Activated gamma-delta T cell (primary cell): ENCODE results near the gene REEP1.
"Not testable (repeated sequence)": the region's sequence is repeated elsewhere in the genome, so short reads cannot be mapped to it uniquely, and the experiment has no call there.

Experiments used
- DNase-seq: peaks from one replicate; lab custom pipeline; 2025; lab: John Stamatoyannopoulos, UW

Gene REEP1

DNA sequence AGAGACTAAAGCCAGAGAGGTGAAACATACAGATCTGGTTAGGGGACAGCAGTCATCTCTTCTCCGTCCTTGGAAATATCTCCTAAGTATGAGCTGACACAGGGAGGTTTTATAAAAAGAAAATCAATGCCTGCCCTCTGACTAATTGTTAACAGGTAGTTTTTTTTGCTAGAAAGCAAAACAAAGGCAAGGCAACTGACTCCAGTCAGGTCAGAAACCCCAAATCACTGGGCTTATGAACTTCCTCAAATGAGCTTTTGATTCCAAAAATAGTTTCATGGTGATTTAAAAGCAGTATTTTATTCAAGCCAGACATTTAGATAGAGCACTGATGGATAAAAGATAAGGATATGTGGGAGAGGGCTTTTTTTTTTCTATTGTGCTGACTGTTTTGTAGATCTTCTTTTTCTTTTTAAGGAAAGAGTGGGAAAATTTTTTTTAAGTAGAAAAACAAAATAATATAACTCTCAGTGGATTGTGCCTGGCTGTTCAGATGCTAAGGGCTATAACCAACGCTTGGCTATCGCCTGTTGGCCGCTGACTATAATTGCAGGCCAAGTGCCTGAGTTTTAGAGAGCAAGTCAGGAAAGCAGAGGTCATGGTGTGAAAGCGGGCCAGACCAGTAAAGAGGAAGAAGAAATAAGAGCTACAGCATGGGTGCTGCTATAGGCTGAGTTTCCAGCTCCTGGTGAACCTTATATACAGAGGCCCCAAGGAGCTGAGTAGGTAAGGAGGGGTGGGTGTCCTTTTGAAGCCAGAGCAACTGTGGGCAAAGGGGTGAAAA is 93.3 kb downstream of the REEP1 start:
- DNase-seq = no peak

GRCh38 chr2:86243272-86243671 is 94.2 kb downstream of the REEP1 start:
- no peak for DNase-seq

DNA sequence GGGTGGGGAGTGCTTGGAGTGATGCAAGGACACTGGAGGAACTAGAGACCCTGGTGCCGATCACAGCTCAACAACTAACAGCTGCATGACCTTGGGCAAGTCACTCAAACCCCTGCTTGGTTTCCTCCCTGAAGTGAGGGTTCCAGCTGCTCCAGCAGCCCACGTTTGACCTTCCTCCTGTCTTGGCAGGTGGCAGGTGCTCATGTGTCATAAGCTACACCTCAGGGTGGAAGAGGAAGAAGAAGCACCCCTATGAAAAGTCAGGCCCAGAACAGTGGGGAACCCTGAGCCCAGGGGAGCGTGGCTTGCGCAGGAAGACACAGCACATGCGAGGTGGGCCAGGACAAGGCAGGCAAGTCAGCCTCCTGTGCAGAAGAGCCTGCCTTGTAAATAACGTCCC is 95.8 kb downstream of the REEP1 start:
- DNase-seq = no peak

- no peak for DNase-seq
Observed at GRCh38 chr2:86240251-86240650, 97.2 kb downstream of the REEP1 start.

- DNase-seq = no peak
Observed at GRCh38 chr2:86239745-86240144, 97.7 kb downstream of the REEP1 start.

- no peak for DNase-seq
Observed at GRCh38 chr2:86239326-86239725, 98.1 kb downstream of the REEP1 start.

- no peak for DNase-seq
Observed at GRCh38 chr2:86238354-86238753, 99.1 kb downstream of the REEP1 start.

DNA sequence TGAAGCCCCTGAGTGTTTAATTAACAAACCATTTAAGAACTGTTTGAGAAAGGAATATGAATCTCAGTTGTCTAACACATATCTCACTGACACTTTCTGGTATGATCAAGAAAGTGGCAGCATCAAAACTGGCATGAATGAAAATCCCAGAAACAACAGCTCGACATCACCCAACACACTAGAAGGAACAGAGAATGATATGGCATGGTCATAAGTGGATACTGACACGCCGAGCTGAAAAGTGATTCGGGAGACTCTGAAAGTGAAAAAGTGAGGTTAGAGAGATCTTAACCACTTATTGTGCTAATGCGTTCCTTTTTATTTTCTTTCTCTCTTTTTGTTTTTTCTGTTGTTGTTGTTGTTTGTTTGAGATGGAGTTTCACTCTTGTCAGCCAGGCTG is 100.3 kb downstream of the REEP1 start:
- no peak for DNase-seq

DNA sequence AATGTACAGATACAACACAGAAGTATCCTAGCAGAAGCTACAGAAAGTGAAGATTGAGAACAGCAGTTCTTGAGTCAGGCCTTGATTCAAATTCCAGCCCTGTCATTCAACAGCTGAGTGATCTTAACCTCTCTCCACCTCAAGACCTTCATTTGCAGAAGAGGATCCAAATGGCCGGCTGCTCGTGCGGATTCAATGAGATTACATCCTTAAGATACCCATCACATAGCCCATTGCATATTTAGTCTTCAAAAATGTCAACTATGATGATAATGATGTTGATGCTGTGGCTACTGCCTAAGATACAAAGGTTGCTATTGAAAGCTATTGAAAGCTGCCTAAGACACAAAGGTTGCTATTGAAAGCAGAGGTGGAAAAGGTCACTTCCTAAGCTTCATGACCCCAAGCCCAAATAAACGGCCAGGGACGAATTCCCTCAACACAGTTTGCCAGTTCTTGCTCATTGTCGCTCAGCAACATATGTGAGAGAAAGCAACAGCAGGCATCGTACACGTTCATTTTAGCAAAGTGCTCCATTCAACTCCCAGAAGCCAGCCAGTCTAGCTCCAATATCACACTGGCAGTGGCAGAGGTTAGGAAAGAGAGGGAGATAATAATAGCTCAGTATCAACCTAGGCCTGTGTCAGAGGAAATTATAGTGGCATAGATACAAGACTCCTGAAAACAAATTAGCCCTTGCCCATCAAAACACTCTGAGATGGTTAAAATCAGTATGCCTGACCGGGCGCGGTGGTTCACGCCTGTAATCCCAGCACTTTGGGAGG is 102.0 kb downstream of the REEP1 start:
- DNase-seq = no peak

GRCh38 chr2:86234563-86235131 is 102.8 kb downstream of the REEP1 start:
- no peak for DNase-seq

- DNase-seq = no peak
Observed at GRCh38 chr2:86233436-86233835, 104.0 kb downstream of the REEP1 start.

DNA sequence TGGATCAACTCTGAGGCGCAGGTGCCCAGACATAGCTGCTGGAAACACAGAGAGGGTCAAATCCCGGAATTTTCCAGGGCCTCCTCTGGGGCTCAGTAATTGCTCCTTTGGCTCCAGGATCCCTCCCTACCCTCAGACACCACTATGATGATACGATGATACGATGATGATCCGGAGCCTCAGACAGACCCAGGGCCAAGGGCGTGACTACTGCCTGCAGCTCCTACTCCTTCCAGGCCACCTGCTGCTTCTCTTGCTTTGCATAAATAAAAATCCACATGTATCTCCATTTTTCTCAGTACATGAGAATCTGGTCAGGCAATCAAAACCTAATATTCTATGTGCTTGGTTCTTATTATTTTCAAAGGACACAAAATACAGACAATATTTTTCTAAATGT is 104.5 kb downstream of the REEP1 start:
- no peak for DNase-seq

DNA sequence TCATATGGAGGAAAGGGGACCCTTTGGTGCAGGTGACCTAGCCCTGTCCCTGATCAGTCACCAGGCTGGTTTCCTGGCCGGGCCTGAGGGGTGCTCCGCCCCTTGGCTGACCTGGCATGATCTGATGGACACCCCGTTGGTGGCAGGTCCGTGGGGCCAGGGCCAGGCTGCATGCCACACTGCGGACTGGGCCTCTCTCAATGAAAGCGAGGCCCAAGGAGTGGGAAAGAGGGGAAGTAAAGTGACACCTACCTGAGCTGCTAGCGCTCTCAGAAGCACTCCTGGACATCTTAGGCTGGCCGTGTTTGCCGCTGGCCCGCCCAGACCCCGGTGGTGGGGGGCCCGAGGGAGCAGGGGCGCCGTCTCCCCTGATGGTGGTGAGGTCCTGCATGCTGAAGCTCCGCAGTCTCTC is 105.0 kb downstream of the REEP1 start:
- DNase-seq = no peak

- no peak for DNase-seq
Observed at GRCh38 chr2:86231680-86232372, 105.6 kb downstream of the REEP1 start.

DNA sequence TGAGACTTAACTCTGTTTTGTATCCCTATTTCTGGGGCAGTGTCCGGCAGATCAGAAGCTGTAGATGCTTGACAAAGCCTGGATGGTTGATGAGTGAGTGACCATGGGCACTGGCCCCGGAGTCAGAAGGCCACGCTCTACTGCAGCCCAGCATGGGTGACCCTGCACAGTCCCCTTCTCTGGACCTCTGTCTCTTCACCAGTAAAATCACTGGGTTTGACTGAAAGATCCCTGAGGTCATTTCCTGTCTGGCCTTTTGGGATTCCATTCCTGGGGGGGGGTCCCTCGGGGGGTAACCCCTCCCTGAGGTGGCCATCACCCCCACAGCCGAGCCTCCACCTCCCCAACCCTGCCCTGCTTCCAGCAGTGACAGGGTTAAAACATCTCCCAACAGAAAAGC is 106.5 kb downstream of the REEP1 start:
- no peak for DNase-seq

DNA sequence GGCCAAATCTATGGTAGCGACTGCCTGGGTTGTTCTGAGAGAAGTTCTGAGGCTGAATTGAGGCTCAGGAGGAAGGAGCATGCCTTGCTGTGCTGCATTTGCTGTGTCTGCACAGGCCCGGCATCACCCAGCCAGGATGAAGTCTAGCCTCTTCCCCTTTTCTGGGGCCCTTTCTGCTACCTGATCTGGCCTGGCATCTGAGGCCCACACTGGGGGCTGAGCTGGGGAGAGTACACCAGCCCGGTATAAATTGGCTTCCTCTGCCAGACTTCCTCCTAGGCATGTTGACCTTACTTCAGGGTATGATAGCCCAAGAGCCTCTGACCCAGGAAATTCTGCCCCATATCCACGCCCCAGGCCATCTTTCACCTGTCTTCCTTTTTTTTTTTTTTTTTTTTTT is 108.2 kb downstream of the REEP1 start:
- DNase-seq = no peak

DNA sequence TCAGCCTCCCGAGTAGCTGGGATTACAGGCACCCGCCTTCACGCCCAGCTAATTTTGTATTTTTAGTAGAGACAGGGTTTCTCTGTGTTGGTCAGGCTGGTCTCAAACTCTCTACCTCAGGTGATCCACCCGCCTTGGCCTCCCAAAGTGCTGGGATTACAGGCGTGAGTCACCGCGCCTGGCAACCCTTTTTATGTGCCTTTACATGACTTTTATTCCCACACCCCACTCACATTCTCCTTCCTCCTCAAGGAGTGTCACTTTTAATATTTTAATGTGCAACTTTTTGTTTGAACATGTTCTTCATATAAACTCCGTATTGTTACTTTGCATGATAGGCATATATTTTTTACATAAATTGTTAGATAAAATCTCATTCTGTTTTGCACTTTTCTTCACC is 108.9 kb downstream of the REEP1 start:
- DNase-seq = not testable (repeated sequence)

DNA sequence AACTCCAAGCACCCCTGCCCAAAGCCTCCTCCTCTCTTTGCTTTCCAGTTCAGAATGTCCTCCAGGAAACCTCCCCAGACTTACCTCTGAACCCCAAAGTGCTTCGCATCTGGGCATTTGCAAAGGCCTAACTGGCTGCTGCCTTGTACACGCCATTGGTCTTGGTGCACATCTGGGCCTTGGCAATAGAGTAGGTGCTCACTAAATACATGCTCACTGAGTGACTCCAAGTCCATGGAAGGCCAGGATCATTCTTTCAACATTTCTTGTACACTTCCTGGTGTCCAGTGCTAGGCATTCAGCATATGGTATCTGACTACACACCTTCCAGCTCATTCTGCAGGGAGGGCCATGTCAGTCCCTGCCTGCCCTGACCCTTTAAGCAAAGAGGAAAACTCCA is 109.7 kb downstream of the REEP1 start:
- DNase-seq = no peak

DNA sequence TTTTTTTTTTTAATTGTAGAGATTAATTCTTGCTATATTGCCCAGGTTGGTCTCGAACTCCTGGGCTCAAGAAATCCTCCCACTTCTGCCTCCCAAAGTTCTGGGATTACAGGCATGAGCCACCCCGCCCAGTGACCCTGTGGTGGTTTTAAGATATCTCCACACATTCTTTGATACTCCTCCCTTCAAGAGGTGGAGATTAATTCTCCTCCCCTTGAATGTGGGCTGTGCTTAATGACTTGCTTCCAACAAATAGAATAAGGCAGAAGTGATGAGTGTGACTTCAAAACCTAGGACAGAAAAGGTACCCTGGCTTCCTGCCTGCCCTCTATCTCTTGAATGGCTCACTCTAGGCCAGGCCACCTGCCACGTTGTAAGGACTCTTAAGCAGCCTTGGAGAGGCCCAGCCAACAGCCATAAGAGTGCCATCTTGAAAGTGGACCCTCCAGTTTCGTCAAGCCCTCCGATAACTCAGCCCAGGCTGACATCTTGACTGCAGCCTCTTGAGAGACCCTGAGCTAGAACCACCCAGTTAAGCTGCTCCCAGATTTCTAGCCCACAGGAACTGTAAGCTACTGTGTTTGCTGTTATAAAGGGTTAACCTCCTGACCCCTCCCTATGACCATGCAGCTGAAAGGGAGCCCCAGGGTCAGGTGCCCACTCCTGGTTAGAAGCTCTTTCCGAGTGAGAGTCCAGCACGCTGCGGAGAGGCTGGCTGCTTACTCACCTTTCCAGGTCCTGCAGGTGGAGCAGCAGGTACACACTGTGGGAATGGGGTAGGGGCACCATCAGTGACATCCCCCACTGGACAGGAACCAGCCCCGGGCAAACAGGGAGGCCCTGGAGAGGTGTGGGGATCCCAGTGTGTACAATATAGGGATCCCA is 110.5 kb downstream of the REEP1 start:
- no peak for DNase-seq

GRCh38 chr2:86226070-86226469 is 111.4 kb downstream of the REEP1 start:
- no peak for DNase-seq

- no peak for DNase-seq
Observed at GRCh38 chr2:86225581-86225980, 111.8 kb downstream of the REEP1 start.
